Measurements from ENCODE around the gene TAL2.
"Not testable (repeated sequence)": the region's sequence is repeated elsewhere in the genome, so short reads cannot be mapped to it uniquely, and the experiment has no call there.

Gene TAL2

GRCh38 chr9:105698348-105698870, 36.2 kb downstream of the TAL2 start:
- no peak for DNase-seq
- in situ Hi-C loops (cut with HindIII; ENCODE audit: low pct_ligation_motif_present, low pct_unique_long_range_greater_than_20kb, low sequenced_read_pairs): no loop called here

GRCh38 chr9:105700668-105701067, 38.4 kb downstream of the TAL2 start:
- no peak for DNase-seq
- in situ Hi-C loops (cut with HindIII; ENCODE audit: low pct_ligation_motif_present, low pct_unique_long_range_greater_than_20kb, low sequenced_read_pairs): no loop called here

GRCh38 chr9:105701145-105701544, 38.9 kb downstream of the TAL2 start:
- in situ Hi-C loops (cut with HindIII; ENCODE audit: low pct_ligation_motif_present, low pct_unique_long_range_greater_than_20kb, low sequenced_read_pairs): no loop called here
- DNase-seq: no peak

- no peak for DNase-seq
- in situ Hi-C loops (cut with HindIII; ENCODE audit: low pct_ligation_motif_present, low pct_unique_long_range_greater_than_20kb, low sequenced_read_pairs): no loop called here
These were observed 40.0 kb downstream of the TAL2 start for GRCh38 chr9:105702207-105702606.

- in situ Hi-C loops (cut with HindIII; ENCODE audit: low pct_ligation_motif_present, low pct_unique_long_range_greater_than_20kb, low sequenced_read_pairs); DNase-seq: not testable (repeated sequence)
These were observed 41.4 kb downstream of the TAL2 start for GRCh38 chr9:105703638-105704037.

GRCh38 chr9:105706156-105706555, 43.9 kb downstream of the TAL2 start:
- in situ Hi-C loops (cut with HindIII; ENCODE audit: low pct_ligation_motif_present, low pct_unique_long_range_greater_than_20kb, low sequenced_read_pairs): no loop called here
- DNase-seq: no peak

GRCh38 chr9:105708405-105708804, 46.1 kb downstream of the TAL2 start:
- DNase-seq: no peak
- in situ Hi-C loops (cut with HindIII; ENCODE audit: low pct_ligation_motif_present, low pct_unique_long_range_greater_than_20kb, low sequenced_read_pairs): no loop called here

- DNase-seq: no peak
- in situ Hi-C loops (cut with HindIII; ENCODE audit: low pct_ligation_motif_present, low pct_unique_long_range_greater_than_20kb, low sequenced_read_pairs): no loop called here
These were observed 48.4 kb downstream of the TAL2 start for GRCh38 chr9:105710638-105711037.

- in situ Hi-C loops (cut with HindIII; ENCODE audit: low pct_ligation_motif_present, low pct_unique_long_range_greater_than_20kb, low sequenced_read_pairs): no loop called here
These were observed 49.6 kb downstream of the TAL2 start for GRCh38 chr9:105711867-105712266.

GRCh38 chr9:105712297-105712696, 50.0 kb downstream of the TAL2 start:
- in situ Hi-C loops (cut with HindIII; ENCODE audit: low pct_ligation_motif_present, low pct_unique_long_range_greater_than_20kb, low sequenced_read_pairs): no loop called here
- no peak for DNase-seq

More at GRCh38 chr9:105711867-105712266, 49.6 kb downstream of the TAL2 start:
- no peak for DNase-seq
